Inflammatory macrophage treated with lipopolysaccharide for 4 hours (primary cell): Measurements from ENCODE around the gene HTRA3.

Experiments
- DNase-seq: peaks from one replicate; pipeline ENCODE4 v3.0.0-alpha.2; 2020

Gene HTRA3

DNA sequence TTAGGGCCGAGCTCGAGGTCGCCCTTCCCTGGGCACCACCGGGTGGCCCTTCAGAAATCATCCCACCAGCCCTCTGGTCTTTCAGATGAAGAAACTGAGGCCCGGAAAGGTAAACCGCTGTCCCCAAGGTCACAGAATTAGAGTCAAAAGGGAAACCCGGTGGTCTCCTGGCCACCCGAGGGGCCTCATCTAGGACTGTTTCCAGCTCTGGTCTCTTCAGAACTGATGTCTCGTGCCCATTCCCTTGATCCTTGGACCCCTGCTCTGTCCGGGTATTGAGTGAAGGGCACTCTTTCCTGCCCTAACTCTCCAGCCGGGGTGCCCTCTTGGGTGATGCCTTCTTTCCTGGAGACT is 841 bp downstream of the HTRA3 start:
- no peak for DNase-seq

DNA sequence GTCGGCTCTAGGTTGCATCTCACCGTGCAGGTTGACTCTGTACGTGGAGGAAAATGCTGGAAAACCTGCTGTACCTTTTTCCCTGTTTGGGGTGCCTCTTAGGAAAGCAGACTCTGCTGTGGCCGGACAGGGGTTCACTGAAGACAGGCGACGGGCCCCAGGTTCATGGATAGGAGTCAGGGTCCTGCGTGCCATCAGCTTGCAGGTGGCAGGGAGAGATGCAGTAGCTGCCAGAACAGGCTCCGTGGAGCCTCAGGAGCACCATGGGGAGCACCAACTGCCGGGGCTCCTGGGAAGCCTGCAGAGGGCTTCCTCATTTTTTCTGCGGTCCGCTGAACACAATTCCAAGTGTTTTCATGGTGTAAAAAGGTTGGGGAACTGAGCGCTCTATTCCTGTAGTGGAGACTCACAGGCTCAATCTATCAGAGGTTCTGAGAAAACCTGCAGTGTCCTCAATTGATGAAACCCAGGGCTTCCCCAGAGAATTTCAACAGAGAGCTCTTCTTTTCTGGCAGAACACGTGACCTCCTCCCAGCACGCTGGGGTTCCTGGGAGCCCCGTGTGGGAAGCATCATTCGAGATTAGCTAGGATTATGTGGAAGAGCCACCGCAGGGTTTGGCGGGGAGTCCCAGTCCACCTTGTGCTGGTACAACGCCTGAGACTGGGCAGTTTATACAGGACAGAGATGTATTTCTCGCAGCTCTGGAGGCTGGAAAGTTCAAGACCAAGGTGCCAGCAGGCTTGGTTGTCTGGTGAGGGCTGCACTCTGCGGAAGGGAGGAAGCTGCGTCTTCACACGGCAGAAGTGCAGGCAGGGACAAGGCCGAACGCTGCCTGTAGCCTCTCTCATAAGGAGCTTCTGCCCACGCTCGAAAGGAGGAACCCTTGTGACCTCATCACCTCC is 1.6 kb downstream of the HTRA3 start:
- DNase-seq = no peak

DNA sequence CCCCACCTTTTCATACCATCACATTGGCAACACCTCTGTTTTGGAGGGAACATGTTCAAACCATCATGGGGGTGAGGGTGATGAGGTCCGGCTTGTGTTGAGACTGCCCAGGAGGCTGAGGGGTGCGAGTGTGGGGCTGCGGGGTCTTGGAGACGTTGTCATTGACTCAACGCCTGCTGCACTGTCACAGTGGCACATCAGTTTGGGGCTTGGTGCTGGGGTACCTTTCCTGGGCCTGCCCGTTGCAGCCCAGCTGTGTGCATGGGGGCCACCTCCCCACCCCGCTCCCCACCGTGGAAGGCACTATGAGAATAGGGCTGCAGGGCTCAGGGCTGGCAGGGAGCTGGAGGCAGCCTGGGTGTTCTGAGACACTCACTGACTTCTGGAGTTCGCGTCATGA is 2.3 kb downstream of the HTRA3 start:
- DNase-seq = no peak

DNA sequence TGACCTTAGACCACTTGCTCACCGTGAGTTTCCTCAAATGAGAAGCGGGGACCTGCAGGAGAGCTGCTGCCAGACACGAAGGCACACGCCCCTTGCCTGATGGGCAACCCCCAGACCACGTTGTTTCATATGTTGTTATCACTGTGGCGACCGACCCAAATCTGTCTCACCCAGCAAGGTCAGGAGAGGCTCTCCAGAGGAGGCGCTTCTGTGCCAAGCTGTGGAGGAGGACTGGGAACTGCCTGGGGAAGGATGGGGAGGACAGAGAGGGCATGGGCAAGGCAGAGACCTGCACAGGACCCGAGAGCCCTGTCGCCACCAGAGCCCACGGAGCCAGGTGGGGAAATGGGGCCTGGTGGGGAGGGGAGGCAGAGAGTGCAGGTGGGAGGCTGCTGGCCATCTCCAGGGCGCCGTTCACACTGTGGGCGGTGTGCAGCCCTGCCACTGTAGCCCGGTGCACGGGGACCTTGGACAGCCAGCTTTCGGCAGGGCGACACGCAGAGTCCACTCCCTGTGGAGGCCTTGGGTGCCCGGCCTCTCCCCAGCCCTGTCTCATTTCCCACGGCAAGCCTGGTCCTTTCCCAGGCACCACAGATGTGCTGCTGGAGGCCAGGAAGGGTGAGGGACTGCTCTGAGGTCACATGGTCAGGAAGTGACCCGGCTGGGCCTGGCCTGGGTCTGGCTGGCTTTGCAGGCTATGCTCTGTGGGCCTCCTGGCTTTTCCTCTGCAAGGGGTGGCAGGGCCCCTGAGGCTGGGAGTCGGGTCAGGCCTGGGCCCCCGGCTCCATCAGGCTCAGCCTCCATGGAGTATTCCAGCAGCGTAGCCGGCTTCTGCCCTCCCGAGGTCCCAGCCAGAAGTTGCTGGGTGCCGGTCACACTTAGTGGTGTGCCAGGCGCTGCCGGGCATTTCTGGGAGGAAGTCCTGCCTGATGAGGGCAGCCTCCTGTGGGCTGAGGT is 3.2 kb downstream of the HTRA3 start:
- DNase-seq = no peak

DNA sequence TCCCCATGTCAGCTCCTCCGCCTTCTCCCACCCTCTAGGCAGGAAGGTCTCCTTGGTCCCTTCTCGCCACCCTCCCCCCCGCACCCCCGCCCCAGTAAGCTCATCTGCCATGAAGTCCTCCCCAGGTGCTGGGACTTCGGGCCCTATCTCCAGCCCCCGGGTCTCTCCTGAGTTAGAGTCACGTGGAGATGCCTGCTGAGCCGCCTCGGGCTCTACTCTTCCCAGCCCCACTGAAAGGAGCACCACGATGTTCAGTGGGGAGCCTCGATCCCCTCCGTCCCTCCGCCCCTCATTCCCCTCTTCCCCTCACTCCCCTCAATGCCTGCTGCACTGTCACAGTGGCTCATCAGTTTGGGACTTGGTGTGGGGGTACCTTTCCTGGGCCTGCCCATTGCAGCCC is 3.9 kb downstream of the HTRA3 start:
- DNase-seq = no peak

DNA sequence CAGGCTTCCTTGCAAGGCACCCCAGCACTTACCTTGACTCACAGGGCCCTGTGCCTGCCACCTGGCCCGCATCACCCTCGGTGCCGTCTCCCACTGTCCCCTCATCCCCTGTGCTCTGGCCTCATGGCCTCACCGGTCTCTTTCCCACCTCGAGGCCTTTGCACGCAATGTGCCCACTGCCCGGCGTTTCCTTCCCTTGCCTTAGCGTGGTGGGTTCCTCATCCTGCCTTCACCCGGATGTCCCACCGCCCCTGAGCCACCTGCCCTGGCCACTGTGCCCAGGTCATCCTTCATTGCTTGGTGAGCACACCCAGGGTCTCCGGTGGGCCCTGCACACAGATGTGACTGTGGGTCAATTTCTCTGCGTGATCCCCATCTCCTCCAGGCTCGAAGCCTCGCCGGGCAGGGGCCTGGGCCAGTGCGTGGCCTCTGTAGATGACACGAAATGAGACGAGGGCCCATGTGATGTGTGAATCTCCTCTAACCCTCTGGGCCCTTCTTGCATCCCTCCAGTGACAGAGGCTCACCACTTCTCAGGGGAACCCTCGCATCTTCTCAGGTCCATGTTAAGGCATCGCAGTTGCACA is 4.6 kb downstream of the HTRA3 start:
- no peak for DNase-seq

DNA sequence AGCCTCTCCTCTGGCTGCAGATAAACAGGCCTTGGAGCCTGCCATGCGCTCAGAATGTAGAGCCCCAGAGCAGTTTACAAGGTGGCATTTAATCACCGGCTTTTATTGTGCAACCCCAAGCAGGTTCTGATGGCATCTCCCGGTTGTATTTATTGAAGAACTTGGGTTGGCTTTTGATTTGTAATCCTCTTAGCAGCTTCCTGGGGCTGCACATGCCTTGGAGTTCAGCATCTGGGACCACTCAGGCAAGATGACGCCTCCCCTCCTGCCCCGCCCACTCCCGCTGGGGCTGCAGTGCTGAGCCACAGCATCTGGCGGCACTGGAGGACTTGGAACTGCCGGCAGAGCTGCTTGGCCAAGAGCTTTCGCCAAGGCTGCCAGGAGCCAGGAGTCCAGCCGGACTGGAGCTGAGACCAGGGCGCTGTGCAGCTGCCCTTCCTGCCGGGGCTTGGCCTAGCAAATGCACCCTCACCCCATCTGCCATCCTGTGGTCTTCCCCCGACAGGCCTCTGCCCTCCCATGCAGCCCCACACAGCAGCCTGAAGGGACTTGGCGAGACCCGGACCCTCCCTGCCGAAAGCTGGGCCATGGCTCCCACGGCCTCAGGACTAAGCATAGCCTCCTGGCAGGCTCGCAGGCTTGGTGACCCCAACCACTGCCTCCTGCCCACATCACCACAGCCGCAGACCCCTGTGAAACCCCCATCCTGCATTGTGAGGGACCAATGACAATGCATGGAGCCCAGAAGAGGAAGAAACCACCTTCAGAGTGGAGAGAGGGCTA is 5.4 kb downstream of the HTRA3 start:
- no peak for DNase-seq

DNA sequence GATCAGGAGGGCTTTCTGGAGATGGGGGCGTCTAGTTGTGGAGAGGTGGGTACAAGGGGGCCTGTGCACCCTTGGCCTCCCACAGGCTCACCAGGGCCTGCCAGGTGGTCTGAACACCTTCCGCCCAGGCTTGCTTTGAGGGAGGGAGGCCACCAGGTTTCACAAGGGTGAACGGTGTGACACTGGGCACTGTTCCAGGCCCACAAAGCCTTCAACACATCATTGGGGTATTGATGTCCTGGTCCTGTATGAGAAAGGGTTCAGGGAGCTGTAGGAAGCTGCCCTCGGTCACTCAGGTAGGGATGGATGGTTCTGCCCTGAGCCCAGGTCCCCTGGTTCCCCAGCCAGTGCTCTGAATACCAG is 6.0 kb downstream of the HTRA3 start:
- DNase-seq = no peak

DNA sequence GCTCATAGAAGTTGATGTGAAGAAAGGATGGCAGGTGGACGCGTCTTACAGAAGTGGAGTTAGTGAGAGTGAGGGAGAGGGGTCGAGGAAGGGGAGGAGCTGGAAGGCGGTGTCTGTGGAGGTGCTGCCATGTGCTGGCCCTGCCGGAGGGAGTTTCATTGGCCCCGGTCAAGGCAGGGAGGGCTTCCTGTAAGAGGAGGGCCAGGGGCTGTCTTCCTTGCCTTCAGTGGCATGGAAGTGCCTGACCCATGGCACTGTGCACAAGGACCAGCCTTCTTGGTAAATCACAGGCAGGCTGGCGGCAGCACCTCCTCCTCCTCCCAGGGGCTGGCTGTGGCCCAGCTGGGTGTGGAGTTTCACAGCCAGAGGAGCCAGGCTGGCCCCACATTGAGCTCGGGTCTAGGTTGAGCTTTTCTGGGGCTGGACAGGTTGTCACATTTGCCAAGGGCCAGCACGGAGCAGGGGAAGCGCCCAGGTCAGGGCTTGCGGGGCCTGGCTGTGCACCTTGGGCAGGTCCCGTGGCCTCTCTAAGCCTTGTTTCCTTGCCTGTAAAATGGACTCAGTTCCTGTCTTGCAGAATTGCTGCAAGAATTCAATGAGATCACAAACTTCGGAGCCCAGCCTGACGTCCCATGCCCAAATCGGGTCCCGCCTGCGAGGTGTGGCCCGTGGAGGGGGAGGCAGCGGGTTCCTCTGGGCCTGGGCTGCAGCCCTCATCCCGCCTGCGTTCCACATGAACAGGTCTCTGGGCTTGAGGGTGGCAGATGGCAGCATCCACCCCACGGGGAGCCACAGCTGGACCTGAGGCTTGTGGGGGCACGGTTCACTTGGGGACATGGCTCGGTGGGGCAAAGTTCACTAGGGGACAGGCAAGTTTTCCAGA is 7.0 kb downstream of the HTRA3 start:
- DNase-seq = no peak

DNA sequence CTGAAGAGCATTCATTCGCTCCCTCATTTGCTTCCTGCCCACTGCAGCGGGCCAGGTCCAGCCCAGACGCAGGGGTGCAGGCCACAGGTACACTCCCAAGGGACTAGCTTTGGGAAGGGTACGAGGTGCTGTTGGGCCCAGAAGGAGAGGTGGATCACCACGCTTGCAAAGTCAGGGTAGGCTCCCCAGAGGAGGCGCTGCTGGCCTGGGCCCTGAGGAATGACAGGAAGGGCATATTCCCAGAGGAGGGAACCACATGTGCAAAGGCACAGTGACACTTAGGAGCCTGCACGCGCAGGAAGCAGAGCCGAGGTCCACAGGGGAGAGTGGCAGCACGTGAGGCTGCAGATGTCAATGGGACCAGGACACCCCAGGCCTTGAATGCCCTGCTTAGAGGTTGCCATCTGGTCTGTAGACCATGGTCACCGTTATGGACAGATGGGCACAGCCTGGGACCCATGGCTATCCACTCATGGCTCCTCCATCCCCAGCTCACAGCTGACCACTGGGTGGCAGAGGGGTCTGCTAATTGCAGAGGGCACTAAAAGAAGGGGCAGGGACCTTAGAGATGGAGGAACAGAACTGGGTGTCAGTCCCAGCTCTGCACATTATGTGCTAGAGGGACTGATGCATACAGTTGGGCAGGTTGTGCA is 7.9 kb downstream of the HTRA3 start:
- no peak for DNase-seq

DNA sequence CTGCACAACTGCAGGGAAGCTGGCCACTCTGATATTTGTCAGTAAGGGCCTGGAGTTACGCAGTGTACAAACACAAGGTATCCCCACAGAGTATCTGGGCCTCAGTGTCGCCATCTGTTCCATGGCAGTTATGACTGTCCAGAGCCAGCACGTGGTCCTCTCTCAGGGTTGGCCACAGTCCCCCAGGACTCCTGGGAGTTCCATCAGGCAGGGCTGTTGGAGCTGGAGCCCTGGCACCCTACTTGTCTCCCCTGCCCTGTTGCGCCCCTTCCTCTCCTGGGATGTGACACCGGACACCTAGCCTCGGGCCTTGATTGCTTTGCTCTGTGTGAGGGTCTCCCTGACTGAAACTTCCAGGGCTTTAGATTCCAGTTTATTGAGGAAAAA is 8.4 kb downstream of the HTRA3 start:
- peak; percentile 18 for DNase-seq

DNA sequence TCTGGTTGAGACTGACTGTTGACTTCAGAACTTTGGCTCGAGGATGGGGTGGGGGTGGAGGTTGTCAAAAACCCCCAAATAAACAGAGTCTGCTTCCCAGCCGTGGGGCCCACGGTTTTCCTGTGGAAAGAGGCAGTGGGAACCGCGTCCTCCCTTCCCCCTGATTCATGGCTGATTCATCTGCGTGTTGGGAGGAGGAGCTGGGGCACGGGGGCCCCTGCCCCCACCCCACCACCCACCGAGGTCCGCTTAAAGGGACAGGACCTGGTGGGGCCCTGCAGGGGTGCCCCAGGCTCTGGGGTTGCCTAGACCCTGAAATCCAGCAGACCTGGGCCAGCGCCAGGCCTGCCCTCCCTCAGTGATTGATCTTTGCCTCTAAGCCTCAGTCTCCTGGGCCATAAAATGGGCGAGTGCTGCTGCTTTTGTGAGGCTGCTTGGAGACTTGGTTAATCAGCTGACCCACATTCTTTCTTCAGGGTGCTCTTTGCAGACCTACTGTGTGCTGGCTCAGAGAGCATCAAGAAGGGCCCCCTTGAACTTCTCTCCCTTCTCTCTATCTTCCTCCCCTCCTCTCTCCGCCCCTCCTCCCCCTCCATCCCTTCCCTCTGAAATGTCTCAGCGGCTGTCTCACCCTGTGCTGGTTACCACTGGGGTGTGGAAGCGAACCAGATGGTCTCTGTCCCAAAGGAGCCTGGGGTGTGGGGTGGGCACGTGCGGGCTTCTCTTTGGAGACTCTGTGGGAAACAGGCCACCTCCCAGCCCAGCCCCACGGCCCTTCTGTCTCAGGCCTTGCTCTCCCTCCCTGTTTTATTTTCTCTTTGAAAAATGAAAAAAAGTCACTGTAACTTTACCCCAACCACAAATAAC is 9.1 kb downstream of the HTRA3 start:
- peak; percentile 51 for DNase-seq

DNA sequence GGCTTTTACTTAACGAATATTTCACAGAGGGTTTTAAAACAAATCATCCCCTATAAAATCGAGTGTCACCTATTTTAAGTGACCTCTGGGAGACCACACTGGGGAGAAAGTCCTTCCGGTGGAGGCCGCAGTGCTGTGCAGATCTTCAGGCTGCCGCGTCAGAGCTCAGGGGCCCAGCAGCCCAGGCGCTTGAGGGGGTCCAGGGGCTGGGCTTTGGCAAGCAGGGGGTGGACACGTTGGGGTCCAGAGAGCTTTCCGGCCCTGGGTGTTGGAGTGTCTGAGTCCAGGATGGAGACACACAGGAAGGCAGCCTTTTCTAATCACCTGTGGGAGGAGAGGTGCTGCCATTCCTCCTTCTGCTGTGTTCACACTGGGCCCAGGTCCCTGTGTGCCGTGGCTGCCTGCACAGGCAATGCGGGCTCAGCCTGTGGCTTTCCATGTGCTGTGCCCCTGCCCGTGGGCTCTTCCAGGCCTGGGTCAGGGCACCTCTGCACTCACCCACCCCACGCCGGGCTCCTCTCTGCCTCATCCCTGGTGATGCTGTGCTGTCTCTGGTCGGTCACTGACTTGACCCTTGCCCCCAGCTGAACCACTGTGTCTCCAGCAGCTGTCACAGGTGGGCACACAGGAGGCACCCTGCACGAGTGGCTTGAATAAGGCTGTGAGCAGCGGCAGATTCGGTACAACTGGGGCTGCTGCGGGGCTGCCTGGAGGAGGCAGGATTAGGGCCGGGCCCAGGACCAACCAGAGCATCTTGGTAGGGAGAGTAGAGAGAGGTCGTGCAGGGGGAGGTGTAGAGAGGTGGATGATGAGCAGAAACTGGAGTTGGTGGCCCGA is 10.0 kb downstream of the HTRA3 start:
- no peak for DNase-seq

DNA sequence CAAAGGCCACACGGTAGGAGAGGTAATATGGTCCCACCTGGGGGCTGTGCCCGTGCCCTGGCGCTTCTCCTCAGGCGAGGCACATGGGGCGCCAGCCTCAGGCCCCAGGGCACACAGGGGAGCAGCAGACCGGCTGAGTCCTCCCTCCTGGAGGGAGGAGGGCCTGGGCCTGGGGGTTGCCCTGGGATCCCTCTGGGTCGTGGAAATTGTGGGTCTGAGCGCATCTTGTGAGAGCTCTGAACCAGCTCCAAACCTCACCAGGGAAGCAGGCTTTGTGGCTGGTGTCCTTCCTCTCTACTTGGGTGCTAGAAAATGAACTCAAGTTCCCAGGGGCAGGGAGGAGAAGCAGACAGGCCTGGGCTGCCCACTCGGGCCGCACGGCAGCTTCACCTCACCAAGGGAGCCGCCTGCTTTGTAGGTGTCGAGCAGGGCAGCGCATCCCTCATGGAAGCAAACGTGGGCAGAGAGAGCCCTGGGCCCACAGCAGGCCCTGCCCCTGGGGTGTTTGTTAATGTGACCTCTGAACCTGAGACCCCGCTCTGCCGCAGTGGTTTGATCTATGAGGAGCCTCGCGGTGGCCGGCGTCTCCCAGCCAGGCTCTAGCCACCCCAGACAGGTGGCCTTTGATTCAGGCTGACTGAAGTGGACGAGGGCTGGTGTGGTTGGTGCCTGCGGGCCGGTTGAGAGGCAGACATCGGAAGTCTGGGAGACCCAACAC is 10.8 kb downstream of the HTRA3 start:
- DNase-seq = no peak

DNA sequence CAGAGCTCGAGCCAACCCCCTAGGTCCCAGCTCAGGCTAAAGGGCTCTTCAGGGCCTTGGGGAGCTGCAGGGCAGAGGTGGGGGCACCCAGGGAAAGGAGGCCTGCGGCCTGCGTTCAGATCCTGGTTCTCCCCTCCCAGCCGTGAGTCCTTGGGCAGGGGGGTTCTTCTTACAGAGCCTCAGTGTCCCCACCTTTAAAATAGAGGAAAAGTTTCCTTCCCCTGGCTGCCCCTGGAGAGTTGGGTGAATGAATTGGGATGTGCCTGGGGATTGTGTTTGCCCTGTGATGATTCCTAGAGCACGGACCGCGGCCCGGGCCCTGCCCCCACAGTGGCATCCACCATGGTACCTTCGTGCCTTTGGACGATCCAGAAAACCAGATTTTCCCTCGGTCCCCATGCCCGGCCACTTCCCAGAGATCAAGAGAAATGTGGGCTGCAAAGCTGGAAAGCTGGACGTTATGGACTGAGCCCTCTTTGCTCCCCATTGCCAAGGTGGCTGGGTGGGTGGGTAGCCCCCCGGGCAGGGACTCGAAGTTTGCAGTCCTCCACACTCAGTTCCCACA is 11.4 kb downstream of the HTRA3 start:
- no peak for DNase-seq

DNA sequence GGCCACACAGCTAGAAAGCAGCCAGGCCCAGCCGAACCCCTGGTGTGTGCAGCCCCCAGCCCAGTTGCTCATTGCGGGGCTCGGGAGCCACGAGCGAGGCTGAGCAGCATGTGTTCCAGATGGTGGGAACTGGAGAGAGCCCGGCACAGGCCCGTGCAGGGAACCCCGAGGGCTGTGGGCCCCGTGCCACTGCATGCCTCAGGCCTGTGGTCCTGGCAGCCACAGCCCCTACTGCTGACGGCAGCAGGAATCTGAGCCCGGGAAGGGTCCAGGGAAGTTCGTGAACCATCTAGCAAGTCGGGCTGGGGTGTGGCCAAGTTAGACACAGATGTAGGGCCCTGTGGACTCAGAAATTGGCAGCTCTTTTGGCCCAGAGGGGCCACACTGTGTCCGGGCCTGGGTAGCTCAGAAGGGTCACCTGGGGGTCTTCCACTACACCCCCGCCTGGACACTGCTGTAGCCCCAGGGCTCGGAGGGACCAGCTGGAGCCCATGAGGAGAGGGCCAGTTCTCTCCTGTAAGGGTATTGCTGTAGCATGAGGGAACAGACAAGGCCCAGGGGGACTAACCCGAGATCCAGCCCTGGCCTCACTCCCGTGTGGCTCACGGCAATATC is 12.1 kb downstream of the HTRA3 start:
- no peak for DNase-seq

DNA sequence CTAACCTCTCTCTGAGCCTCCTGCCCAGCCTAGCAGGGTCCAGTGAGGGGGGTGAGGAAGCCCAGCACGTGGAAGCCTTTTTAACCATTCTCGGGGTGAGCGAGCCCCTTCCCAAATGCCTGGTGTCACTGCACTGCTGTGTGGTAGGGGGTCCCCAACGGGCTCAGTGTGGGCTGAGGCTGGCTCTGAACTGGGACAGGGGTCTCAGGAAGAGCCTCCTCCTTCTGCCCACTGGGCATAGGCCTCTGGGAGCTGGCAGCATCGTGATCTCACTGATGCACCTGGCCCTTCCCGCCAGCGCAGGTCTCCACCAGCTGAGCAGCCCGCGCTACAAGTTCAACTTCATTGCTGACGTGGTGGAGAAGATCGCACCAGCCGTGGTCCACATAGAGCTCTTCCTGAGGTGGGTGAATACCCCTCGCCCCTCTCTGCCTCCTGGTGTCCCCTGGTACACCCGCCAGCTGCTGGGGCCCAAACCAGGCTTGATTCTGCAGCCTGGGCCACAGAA is 12.6 kb downstream of the HTRA3 start:
- no peak for DNase-seq

DNA sequence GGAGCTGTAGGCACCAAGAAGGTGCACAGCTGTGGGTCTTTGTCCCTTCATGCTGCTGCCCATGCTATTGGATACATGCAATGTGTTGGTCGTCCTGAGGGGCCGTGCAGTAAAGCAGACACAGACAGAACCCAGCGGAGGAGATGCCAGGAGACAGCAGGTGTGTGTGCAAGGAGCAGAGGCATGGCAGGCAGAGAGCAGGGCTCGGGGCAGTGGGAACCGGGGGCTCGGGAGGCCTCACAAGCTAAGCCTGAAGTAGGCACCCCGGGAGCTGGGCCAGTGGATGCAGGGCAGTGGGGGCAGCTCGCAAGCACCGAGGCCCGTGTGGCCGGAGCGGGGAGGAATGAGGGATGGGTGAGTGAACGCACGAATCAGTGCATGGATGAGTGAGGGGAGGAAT is 13.2 kb downstream of the HTRA3 start:
- DNase-seq = no peak
